ENCODE data around the gene NMNAT3.

The NMNAT3 gene

DNA sequence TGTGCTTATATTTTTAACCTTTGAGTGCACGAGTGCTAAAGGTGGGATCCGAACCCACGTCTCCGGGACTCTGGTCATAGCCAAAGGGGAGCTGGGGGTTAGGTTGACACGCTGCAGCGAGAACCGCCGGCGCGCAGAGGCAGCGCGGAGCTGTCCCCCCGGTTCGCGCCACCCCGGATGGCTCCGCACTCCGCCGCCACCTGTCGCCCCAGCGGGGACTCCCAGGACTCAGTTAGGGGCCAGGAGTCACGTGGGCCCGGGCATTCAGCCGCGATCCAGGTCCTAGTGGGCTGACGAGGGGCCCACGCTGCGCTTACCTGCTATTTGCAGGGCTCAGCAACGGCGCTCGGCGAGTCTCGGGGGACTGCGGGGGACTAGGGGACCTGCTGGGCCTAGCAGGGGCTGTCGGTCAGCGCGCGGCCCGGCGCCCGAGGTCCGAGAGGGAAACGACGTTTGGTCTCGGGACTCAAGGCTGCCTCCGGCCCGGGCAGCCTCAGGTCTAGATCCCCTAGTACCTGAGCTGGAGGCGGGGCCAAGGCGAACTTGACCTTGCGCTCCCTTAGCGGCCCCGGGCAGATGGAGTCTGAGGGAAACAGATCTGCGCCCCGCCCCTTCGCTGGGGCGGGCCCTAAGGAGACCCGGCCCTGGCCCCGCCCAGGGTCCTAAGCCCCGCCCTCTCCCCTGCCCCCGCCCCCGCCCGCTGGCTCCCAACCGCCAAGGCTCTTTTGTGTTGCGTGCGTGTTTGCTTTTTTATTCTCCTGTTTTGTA, at the start of gene NMNAT3:
NMNAT3 (minus strand) TSS at position 585 of the 768 bp plus-strand sequence. CDS start 50,248 bp downstream, outside the sequence.
- peak; percentile 89 for DNase-seq (ENCODE audit: extremely low spot score)
- TF ChIP-seq, protein P1, sequence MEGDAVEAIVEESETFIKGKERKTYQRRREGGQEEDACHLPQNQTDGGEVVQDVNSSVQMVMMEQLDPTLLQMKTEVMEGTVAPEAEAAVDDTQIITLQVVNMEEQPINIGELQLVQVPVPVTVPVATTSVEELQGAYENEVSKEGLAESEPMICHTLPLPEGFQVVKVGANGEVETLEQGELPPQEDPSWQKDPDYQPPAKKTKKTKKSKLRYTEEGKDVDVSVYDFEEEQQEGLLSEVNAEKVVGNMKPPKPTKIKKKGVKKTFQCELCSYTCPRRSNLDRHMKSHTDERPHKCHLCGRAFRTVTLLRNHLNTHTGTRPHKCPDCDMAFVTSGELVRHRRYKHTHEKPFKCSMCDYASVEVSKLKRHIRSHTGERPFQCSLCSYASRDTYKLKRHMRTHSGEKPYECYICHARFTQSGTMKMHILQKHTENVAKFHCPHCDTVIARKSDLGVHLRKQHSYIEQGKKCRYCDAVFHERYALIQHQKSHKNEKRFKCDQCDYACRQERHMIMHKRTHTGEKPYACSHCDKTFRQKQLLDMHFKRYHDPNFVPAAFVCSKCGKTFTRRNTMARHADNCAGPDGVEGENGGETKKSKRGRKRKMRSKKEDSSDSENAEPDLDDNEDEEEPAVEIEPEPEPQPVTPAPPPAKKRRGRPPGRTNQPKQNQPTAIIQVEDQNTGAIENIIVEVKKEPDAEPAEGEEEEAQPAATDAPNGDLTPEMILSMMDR (IDR thresholded peaks at IDR 0.05; ENCODE audit: control extremely low read depth, extremely low read depth, low read depth, missing control alignments) = no peak
- CTCF ChIA-PET = no interaction called here
- POLR2A ChIA-PET = no interaction called here

DNA sequence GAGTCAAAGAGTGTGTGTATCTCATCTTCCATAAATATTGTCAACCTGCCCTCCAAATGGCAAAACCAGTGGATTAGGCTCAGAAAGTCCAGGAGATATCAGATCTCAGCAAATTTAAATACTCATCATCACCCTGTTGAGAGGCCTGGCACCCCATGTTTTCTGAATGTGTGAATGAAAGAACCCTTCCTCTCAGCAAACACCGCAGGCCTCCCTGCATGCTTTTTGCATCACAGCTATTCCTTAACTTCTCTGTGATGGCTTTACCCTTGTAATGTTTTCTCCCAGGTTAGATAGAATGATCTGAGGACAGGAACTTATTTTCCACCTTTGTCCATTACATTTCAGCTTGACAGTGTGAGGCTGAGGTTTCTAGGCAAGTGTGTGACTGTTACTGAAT, 43.6 kb upstream of the NMNAT3 start:
- TF ChIP-seq, protein P1 (IDR thresholded peaks at IDR 0.05; ENCODE audit: control extremely low read depth, extremely low read depth, low read depth, missing control alignments) = no peak
- ChIA-PET CTCF (interaction anchor here (1.8 kb wide), 1 partner anchor 9 kb away, joined by 4 read pairs; no protein-coding TSS in a partner anchor), POLR2A (no interaction called here)
- no peak for DNase-seq (ENCODE audit: extremely low spot score)

DNA sequence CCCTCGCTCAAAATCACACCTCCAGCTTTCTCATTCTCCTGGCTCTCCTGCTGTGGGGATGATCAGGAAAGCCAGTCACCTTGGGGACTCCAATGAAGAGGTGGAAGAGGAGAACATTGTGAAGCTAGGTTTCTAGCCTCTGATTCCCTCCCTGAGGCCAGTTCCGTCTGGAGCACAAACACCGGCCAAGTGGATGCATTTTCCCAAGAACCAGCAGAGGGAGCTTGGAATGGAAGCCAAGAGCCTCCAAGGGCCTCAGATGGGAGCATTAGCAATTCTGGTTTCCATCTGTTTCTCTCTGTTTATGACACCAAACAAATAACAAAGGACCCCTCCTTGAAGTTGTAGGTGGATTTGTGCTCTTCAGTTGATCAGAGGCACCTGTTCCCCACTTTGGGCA, 40.6 kb upstream of the NMNAT3 start:
- CTCF ChIA-PET = interaction anchor here (0.9 to 1.5 kb wide), 4 partner anchors 9 to 107 kb away, joined by 3 to 5 read pairs (median 4); no protein-coding TSS in a partner anchor
- POLR2A ChIA-PET = no interaction called here
- TF ChIP-seq, protein P1 (IDR thresholded peaks at IDR 0.05; ENCODE audit: control extremely low read depth, extremely low read depth, low read depth, missing control alignments) = no peak
- DNase-seq (ENCODE audit: extremely low spot score) = no peak

DNA sequence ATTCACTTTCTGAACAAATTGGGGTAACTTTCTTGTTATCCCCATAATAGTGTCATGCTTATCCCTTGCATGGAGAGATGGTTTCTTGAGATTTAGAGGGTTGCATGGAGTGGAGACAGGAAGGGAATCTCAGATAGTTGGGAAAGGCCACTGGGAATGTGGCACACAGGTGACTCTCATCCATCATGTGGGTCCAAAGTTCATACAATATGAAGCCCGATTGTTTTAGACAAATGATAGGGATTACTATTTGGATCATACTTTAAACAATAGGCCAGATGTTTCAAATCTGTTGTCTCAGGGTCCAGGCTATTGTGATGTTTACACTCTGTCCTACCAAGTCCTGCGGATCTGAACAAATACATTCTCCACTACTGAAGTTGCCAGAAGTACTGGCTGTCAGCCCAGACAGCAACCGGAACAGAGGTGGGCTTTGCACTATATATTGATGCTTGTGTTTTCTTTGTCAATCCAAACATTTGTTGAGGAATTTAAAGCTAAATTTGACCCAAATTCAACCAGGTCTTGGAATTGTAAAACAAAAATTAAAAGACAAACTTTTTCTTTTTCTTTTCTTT, 39.2 kb upstream of the NMNAT3 start:
- TF ChIP-seq, protein P1 (IDR thresholded peaks at IDR 0.05; ENCODE audit: control extremely low read depth, extremely low read depth, low read depth, missing control alignments) = no peak

DNA sequence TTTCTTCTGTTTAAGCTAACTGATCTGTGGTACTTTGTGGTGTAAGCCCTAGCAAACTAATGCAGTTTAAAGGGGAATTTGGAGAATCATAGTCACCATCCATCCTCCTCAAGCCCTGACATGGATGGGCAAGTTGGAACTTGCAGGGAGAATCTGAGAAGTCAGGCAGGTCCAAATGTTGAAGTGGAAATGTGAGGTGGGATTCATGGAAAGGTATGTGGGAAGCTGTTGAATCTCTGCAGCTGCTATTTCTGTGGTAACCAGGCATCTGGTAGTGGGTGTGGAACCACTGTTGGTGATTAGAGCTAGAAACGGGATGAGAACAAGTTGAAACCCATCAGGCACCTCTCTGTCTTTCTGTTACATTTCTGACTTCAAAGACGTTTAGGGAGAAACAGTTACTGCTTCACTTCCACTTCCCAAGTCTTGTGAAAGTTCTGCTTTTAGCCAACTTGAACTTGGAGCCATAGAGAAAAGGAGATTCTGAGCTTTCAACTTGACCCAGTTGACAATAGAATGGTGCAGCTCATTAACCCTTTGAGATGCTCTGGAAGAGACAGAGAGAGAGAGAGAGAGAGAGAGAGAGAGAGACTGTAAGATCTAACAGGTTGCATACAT, 38.1 kb upstream of the NMNAT3 start:
- POLR2A ChIA-PET = no interaction called here
- TF ChIP-seq, protein P1 (IDR thresholded peaks at IDR 0.05; ENCODE audit: control extremely low read depth, extremely low read depth, low read depth, missing control alignments) = no peak
- CTCF ChIA-PET = interaction anchor here (1.0 to 1.1 kb wide), 2 partner anchors 28 to 126 kb away, joined by 3 read pairs; no protein-coding TSS in a partner anchor
- no peak for DNase-seq (ENCODE audit: extremely low spot score)

More for the DNA sequence above, 39.2 kb upstream of the NMNAT3 start:
- DNase-seq (ENCODE audit: extremely low spot score) = no peak
- ChIA-PET CTCF (interaction anchor here (1.2 kb wide), 1 partner anchor 24 kb away, joined by 3 read pairs; no protein-coding TSS in a partner anchor), POLR2A (no interaction called here)

DNA sequence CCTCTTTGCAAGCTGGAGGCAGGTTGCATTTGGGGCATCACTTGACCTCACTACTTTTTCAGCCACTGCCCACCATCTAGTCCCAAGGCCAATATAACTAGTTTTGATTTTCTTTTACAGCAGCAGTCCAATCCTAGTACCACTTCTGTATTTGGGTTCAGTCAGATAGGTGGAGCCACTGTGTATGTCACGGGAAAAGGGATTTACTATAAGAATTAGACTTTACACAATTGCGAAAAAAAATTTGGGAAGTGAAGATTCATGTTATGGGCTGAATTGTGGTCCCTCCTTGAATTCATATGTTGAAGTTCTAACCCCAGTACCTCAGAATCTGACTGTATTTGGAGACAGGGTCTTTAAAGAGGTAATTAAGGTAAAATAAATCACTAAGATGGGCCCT, 37.4 kb upstream of the NMNAT3 start:
- ChIA-PET POLR2A (no interaction called here), CTCF (no interaction called here)
- TF ChIP-seq, protein P1 (IDR thresholded peaks at IDR 0.05; ENCODE audit: control extremely low read depth, extremely low read depth, low read depth, missing control alignments) = no peak
- DNase-seq (ENCODE audit: extremely low spot score) = no peak

All from GM10248 (cell line).